Loucy (cell line): Measurements from ENCODE around the gene CADM1.

Experiments used
- EZH2phosphoT487 ChIP-seq: fragments of 200-600 bp; IDR thresholded peaks from 2 replicates; pipeline ENCODE4 v1.6.1; 2018; ENCODE audit warnings: antibody characterized with exemption, mild to moderate bottlenecking, moderate library complexity, borderline replicate concordance
- TF ChIP-seq, protein P1 (sequence below): fragments of 200-600 bp; sonication (generic); conservative IDR thresholded peaks from 2 replicates; pipeline ENCODE4 v1.5.1; 2014; ENCODE audit warnings: mild to moderate bottlenecking, antibody characterized with exemption, low read length

DNA sequence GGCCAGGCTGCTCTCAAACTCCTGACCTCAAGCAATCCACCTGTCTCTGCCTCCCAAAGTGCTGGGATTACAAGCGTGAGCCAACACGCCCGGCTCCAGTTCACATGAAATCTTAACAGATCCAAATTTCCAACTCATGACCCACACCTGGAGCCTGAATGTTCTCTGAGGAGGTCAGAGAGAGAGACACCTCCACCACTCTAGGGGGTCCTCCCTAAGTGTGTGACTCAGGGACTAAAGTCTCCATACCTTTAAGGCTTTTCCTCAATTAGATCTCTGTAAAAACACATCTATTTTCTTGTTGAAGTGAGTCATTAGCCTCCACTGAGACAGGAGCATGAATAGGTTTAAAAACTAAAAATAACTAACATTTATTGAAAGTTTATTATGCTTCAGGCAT, 376.4 kb downstream of the CADM1 start:
- TF ChIP-seq, protein P1, sequence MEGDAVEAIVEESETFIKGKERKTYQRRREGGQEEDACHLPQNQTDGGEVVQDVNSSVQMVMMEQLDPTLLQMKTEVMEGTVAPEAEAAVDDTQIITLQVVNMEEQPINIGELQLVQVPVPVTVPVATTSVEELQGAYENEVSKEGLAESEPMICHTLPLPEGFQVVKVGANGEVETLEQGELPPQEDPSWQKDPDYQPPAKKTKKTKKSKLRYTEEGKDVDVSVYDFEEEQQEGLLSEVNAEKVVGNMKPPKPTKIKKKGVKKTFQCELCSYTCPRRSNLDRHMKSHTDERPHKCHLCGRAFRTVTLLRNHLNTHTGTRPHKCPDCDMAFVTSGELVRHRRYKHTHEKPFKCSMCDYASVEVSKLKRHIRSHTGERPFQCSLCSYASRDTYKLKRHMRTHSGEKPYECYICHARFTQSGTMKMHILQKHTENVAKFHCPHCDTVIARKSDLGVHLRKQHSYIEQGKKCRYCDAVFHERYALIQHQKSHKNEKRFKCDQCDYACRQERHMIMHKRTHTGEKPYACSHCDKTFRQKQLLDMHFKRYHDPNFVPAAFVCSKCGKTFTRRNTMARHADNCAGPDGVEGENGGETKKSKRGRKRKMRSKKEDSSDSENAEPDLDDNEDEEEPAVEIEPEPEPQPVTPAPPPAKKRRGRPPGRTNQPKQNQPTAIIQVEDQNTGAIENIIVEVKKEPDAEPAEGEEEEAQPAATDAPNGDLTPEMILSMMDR: no peak
- TF ChIP-seq EZH2phosphoT487: no peak
